Peyer's patch (tissue), 4 donors: ENCODE data around the gene GPX3. TPM values are rescaled to one million over a fixed set of nuclear protein-coding genes. Genes with fewer than 3 reads are reported as not detected.
A peak's percentile ranks its signal among the peaks of the same experiment; 100 is the strongest.

Experiments used
- DNase-seq, 3 donors: peaks; one replicate each; pipeline ENCODE4 v3.0.0-alpha.2; 2017 to 2019
- H3K27ac ChIP-seq, 4 donors: fragments of 200-600 bp; sonication (generic); one replicate each; pipeline ENCODE4 v1.5.1; 2016 to 2019
- H3K27me3 ChIP-seq, 2 donors: fragments of 200-600 bp; sonication (generic); one replicate each; pipeline ENCODE4 v1.5.1; 2019
- H3K36me3 ChIP-seq, 3 donors: fragments of 200-600 bp; sonication (generic); one replicate each; pipeline ENCODE4 v1.5.1; 2016 to 2019
- H3K4me1 ChIP-seq, 4 donors: fragments of 200-600 bp; sonication (generic); one replicate each; pipeline ENCODE4 v1.5.1; 2016 to 2019
- H3K4me3 ChIP-seq, 4 donors: fragments of 200-600 bp; sonication (generic); 1 replicate in 3 of 4; 2 replicates in 1 of 4; pipeline ENCODE4 v1.5.1; 2016 to 2019; ENCODE audit warnings: mild to moderate bottlenecking in 1 of 4
- H3K9me3 ChIP-seq, 4 donors: fragments of 200-600 bp; sonication (generic); one replicate each; pipeline ENCODE4 v1.5.1; 2016 to 2019; ENCODE audit warnings: mild to moderate bottlenecking in 1 of 4
- CTCF ChIP-seq, 6 experiments: fragments of 450-650 bp in 4 of 6; fragments of 200-600 bp in 2 of 6; sonication (generic) in 1 of 6; IDR thresholded peaks; one replicate each; pipeline ENCODE4 v1.5.1; 2017 to 2019; ENCODE audit warnings: antibody characterized with exemption in 6 of 6, mild to moderate bottlenecking in 3 of 6, moderate library complexity in 1 of 6
- POLR2A ChIP-seq, 2 donors: fragments of 450-650 bp; IDR thresholded peaks; one replicate each; pipeline ENCODE4 v1.5.1; 2017; ENCODE audit warnings: antibody characterized with exemption in 2 of 2, mild to moderate bottlenecking in 2 of 2, moderate library complexity in 2 of 2
- total RNA-seq, 4 donors: library from RNA; depleted of rRNA; stranded (reverse); fragments of >200 nt; gene quantifications; one replicate each; pipeline ENCODE4 v1.1.0, GENCODE V29; 2016

Gene GPX3
- 100 to 1,000 TPM; 143 to 690 (median 479) TPM for total RNA-seq

- peak; percentile 76 to 93 (median 85) for DNase-seq
- Histone ChIP-seq H3K27ac (peak within 1 kb of the TSS; percentile 64 to 78 (median 75)), H3K36me3 (peaks cover 0 to 9% (median 0%) of the 10 kb centered on the region in 3 donors), H3K9me3 (no peaks in the 10 kb centered on the region), H3K4me3 (peak within 1 kb of the TSS; percentile 48 to 75 (median 58)), H3K27me3 (no peaks in the 10 kb centered on the region), H3K4me1 (peaks cover 0 to 33% (median 2%) of the 10 kb centered on the region in 4 donors)
- peak; percentile 57 to 59 for TF ChIP-seq POLR2A (IDR thresholded peaks at IDR 0.05)
- no peak for TF ChIP-seq CTCF (IDR thresholded peaks at IDR 0.05)
Measured at GRCh38 chr5:151020304-151021110, at the start of gene GPX3. GPX3 (plus strand) TSS chr5:151020591; CDS start chr5:151020655, 64 bp downstream.

- H3K36me3 ChIP-seq = no peaks in the 10 kb centered on the region
- no peak for DNase-seq
- H3K27ac ChIP-seq = no peak overlapping the region
- H3K4me1 ChIP-seq = no peaks in the 10 kb centered on the region
- no peaks in the 10 kb centered on the region for H3K27me3 ChIP-seq
- TF ChIP-seq POLR2A (IDR thresholded peaks at IDR 0.05) (no peak), CTCF (IDR thresholded peaks at IDR 0.05) (no peak)
- H3K9me3 ChIP-seq = no peaks in the 10 kb centered on the region
- H3K4me3 ChIP-seq = no peak overlapping the region
Measured at GRCh38 chr5:150978590-150978989, 41.8 kb upstream of the GPX3 start.

GRCh38 chr5:150987746-150988145 is 32.6 kb upstream of the GPX3 start:
- TF ChIP-seq CTCF (IDR thresholded peaks at IDR 0.05) = no peak
- no peak for TF ChIP-seq POLR2A (IDR thresholded peaks at IDR 0.05)
- H3K4me1 ChIP-seq = no peaks in the 10 kb centered on the region
- H3K27me3 ChIP-seq = no peaks in the 10 kb centered on the region
- no peak for DNase-seq
- H3K27ac ChIP-seq = no peak overlapping the region
- H3K9me3 ChIP-seq = no peaks in the 10 kb centered on the region
- no peak overlapping the region for H3K4me3 ChIP-seq
- no peaks in the 10 kb centered on the region for H3K36me3 ChIP-seq

- no peaks in the 10 kb centered on the region for H3K4me1 ChIP-seq
- no peaks in the 10 kb centered on the region for H3K9me3 ChIP-seq
- no peak for DNase-seq
- no peak overlapping the region for H3K27ac ChIP-seq
- no peak for TF ChIP-seq POLR2A (IDR thresholded peaks at IDR 0.05)
- no peak for TF ChIP-seq CTCF (IDR thresholded peaks at IDR 0.05)
- no peak overlapping the region for H3K4me3 ChIP-seq
- H3K27me3 ChIP-seq = no peaks in the 10 kb centered on the region
- H3K36me3 ChIP-seq = no peaks in the 10 kb centered on the region
Measured at GRCh38 chr5:150989695-150990094, 30.7 kb upstream of the GPX3 start.

GRCh38 chr5:150992705-150993104 is 27.7 kb upstream of the GPX3 start:
- Histone ChIP-seq H3K36me3 (no peaks in the 10 kb centered on the region), H3K4me1 (no peaks in the 10 kb centered on the region), H3K27ac (no peak overlapping the region), H3K4me3 (no peak overlapping the region), H3K27me3 (no peaks in the 10 kb centered on the region), H3K9me3 (no peaks in the 10 kb centered on the region)
- no peak for TF ChIP-seq POLR2A (IDR thresholded peaks at IDR 0.05)
- DNase-seq = no peak

GRCh38 chr5:150993422-150993821 is 27.0 kb upstream of the GPX3 start:
- no peaks in the 10 kb centered on the region for H3K9me3 ChIP-seq
- no peaks in the 10 kb centered on the region for H3K27me3 ChIP-seq
- TF ChIP-seq POLR2A (IDR thresholded peaks at IDR 0.05) (no peak), CTCF (IDR thresholded peaks at IDR 0.05) (no peak)
- no peak for DNase-seq
- H3K27ac ChIP-seq = no peak overlapping the region
- no peaks in the 10 kb centered on the region for H3K36me3 ChIP-seq
- H3K4me1 ChIP-seq = no peaks in the 10 kb centered on the region
- H3K4me3 ChIP-seq = no peak overlapping the region
